Colon (tissue), 2 donors: ENCODE results near the gene OVOL3.
"Not testable (repeated sequence)": the region's sequence is repeated elsewhere in the genome, so short reads cannot be mapped to it uniquely, and the experiment has no call there.

Source experiments
- FAIRE-seq: peaks from 2 replicates; lab custom pipeline; 2012; peaks lifted over from hg19 to GRCh38; lab: Jason Lieb, UNC
- donor health status: control.
- donor health status: control.

Gene OVOL3

DNA sequence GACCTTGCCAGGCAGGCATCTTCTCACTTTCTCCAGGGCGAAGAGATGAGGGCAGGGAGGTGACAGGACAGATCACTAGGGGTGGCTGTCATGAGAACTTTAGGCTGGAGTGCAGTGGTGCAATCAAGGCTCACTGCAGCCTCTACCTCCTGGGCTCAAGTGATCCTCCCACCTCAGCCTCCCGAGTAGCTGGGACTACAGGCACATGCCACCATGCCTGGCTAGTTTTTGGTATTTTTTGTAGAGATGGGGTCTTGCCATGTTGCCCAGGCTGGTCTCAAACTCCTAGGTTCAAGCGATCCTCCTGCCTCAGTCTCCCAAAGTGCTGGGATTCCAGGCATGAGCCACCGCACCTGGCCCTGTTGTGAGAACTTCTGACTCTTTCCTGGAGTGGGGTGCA is 23.9 kb downstream of the OVOL3 start:
- not testable (repeated sequence) for FAIRE-seq

- FAIRE-seq, result no peak
These were observed 26.2 kb downstream of the OVOL3 start for GRCh38 chr19:36136964-36137686.

DNA sequence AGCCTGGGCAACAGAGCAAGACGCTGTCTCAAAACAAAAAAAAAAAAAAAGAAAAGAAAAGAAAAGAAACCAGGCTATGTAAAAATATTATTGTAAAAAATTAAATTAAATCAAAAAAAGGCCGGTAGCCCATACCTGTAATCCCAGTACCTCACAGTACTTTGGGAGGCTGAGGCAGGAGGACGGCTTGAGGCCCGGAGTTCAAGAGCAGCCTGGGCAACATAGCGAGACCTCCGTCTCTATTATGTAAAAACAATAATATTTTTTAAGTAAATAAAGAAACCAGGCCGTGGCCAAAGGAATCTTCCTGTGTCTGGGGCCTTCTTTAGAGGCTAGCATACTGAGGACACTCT is 28.2 kb downstream of the OVOL3 start:
- no peak for FAIRE-seq

DNA sequence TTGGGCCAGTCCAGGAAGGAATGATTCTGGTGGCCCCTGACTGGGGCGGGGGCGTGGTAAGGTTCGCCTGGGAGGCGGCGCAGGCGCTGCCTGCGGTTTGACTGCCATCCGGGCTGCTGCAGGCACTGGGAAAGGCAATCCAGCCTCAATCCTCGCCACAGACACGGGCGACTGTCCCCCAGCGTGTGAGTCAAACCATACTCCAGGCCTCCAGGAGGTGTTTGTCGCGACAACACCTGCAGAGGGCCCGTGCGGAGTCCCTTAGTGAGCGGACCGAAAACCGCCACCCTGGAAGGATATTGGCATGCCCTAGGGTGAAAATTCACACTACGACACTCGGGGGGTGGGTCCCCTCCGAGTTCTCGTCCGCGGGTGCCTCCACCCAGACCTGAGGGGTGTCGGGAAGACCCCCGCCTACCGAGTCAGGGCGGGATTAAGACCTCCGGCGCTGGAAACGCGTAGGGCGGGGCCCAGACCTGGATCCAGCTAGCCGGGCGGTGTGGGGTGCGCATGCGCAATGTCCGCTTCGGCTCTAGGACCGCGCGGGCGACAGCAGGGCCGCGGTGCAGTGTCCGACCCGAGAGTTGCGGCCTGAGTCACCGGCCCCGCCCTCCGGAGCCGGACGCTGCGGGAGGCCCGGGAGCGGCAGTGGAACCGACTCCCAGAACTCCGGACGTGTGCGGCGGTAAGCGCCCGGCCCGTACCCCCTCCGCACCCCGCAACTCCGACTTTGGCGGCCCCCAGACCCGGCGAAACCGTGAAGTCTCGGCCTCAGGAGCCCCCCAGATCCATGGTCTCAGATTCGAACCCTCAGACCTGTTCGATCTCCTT is 28.7 kb downstream of the OVOL3 start, which contains the start of gene CAPNS1:
Gene CAPNS1 (plus strand): TSS at position 594 of the 831 bp plus-strand sequence. CDS start 946 bp downstream, outside the sequence.
- FAIRE-seq, result no peak

DNA sequence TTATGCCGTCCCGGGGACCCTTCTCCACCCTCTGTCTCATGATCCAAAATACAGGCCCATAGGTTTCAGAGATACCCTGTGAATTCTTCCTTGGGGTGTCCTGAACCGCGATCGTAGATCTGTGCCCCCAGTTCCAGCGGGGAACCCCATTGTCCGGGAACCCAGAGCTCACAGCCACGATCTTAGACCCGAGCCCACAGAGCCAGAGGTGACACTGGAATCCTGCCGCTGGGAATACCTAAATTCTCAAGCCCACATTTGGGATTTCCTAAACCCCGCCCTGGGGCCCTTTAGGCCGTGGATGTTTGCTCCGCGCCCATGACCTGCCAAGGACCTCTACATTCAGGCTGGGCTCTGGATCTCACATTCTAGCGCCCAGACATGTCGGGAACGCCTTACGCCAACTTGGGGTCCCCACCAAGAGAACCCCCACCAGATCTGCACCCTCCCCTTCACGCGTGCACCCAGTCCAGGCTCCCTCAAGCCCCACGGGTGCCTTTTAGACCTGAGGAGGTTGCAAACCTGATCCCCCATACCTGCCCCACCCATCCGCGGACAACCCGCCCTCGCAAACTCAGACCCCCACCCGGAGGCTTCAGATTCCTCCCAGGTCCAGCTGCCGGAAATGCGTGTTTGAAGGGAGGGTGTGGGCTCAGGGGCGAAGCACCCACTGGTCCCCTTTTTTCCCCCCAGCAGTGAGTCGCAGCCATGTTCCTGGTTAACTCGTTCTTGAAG is 29.5 kb downstream of the OVOL3 start:
- FAIRE-seq, result no peak

GRCh38 chr19:36141039-36141927 is 30.3 kb downstream of the OVOL3 start:
- FAIRE-seq, result no peak

- FAIRE-seq, result no peak
These were observed 31.1 kb downstream of the OVOL3 start for GRCh38 chr19:36142046-36142445.

DNA sequence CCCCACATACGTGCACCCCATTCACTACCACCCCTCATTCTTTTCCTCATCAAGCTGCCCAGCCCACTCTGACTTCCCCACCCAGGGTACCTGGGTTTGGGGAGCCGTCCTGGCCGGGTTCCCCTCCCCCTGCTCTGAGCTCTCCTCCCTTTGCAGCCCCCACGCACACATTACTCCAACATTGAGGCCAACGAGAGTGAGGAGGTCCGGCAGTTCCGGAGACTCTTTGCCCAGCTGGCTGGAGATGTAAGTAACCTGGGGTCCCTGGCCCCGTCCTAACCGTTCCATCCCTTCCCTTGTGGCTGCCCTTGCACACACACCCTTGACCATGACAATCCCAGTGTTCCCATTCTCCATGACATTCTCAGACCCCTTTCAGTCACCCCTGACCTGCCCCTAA is 31.6 kb downstream of the OVOL3 start:
- FAIRE-seq, result no peak

DNA sequence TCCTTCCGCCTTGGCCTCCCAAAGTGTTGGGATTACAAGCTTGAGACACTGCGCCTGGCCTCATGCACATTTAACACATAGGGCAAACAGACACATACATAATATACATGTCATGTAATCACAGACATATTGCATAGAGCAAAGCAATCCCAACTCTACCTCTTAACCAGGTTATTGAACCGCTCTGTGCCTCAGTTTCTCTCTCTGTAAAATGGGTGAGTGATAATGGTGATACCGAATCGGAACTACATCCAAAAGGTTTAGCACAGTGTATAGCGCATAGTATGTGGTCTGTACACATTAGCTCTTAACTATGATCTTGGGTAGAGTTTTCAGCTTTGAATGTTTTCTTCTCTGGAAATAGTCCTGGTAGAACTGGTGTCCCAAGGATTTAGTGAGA is 33.7 kb downstream of the OVOL3 start:
- no peak for FAIRE-seq

- no peak for FAIRE-seq
These were observed 38.9 kb downstream of the OVOL3 start for GRCh38 chr19:36149673-36150406.

- FAIRE-seq, result no peak
These were observed 39.6 kb downstream of the OVOL3 start for GRCh38 chr19:36150586-36150985.

DNA sequence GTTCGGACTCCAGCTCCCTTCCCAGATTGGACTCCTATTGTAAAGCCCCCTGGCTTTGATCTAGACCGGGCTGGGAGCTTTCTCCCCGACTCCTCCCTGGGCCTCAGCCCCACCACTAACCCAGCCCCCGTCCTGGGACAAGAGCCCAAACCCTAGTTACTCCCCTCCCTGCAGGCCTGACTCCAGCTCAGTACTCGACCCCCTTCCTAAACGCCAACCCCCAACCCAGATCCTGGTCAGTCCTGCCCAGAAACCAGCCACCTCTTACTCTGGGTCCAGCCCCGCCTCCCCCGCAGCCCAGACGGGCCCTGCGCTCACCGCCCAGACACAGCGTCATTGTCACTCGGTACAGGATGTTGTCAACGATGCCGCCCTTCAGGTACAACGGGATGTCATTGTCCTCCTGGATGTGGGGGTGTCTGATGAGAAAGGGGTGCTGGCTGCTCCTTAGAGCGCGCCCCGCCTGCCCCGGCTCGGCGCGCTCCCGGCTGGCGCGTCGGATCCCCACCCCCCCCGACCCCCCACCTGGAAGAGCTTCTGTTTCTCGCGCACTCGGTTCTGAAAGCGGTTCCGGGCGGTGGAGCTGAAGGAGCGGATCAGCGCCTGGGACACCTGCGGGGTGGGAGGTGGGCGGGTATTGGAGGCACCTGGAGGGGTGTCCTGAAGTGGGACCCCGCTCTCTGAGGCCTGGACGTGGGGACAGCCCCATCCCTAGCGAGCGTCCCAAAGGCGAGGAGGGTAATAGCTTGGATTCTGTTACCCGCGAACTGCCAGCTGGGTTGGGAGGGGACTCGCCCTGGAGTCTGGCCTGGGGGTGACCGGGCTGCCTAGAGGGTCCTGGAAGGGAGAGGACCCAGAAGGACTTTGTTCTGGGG is 40.4 kb downstream of the OVOL3 start:
- no peak for FAIRE-seq

DNA sequence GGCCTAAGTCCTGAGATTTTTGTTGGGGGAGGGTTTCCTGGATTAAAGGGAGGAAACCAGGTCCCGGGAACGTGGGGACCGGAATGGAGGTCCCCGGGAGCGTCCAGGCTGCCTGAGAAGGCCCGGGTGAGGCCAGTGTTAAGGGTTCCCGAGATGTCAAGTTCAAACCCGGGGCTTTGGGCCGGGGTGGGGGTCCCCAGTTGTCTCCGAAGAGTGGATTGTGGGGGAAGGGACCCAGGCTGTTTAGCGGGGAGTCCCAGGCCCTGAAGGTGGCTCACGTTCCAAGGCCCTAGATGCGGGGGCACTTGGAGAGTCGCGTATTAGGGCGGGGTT is 41.0 kb downstream of the OVOL3 start:
- no peak for FAIRE-seq

DNA sequence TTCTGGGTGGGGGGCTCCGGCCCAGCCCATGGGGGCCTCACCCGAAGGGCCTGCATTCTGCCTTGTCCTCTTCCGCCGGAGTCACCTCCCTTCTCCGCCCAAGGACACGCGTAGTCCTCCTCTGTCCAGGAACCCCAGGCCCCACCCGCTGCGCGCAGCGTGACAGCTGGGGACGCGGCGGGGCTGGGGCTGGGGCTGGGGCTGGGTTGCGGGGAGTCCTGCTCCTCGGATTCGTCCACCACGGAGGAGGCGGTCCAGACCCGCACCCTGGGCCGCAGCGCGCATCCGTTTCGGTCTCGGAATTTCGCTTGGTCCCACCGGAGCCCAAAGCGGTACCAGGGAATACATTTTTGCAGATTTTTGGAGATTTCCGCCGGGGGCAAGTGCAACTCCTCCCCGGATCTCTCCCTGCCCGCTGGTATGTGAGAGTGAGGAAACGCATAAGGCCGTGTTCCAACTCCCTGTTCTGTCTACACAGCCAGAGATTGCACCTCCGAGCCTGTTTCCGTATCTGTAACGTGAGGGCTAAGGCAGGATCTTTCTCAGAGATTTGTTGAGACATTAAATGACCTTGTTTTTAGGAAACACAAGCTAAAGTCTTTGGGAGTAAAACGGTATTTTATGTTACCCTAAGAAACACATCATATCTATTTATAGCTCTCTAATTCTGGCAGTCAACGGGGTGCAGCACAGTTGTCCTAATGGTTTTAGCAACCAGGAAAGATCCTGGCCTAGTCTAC is 41.6 kb downstream of the OVOL3 start, which contains the start of gene COX7A1:
Gene COX7A1 (minus strand): TSS at position 96 of the 740 bp plus-strand sequence. CDS start 40 bp downstream, at position 56.
- no peak for FAIRE-seq

- no peak for FAIRE-seq
These were observed 42.2 kb downstream of the OVOL3 start for GRCh38 chr19:36153126-36153525.

DNA sequence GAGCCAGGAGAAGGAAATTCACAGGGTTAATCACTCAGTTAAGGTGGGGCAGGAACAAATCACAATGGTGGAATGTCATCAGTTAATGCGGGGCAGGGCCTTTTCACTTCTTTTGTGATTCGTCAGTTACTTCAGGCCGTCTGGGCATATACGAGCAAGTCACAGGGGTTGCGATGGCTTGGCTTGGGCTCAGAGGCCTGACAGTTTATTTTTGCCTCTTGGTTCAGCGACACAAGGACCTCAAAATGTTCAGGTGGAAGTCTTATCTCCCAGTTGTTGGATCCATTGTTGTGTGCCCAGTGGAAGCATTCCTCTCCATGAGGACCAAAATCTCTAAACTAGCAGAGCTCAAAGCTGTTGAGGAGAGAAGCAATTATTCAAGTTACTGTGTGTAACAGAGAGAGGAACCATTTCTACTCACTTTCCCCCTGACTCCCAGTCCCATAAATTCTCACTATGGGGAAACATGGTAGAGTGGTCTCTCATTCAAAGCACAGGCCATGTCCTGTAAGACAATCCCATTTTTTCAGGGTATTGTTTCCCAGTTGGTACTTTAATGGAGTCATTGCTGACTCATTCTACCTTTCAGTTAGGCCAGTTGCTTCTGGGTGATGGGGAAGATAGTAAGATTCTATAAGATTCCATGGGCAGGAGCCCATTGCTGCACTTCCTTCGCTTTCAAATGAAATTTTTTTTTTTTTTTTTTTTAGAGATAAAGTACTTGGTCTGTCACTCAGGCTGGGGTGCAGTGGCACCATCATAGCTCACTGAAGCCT is 50.1 kb downstream of the OVOL3 start:
- no peak for FAIRE-seq
